ENCODE data around the gene MRPL48.

DNA sequence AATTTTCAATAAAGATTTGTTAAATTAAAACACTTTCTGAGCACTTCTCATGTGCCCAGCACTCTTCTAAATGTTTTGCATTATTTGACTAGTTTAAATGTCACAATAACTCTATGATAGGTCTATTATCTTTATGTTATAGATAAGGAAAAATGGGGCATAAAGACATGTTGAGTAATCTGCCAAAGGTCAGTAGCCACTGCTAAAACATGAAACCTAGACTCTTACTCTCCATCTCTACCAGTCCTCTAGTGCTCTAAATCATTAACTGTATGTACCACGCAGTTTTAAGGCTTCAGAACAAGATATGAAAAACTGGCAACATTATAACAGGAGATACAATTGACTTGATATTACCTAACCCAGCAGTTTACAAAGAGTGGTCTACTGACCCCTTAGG, 33.7 kb upstream of the MRPL48 start:
- TF ChIP-seq, protein P1, sequence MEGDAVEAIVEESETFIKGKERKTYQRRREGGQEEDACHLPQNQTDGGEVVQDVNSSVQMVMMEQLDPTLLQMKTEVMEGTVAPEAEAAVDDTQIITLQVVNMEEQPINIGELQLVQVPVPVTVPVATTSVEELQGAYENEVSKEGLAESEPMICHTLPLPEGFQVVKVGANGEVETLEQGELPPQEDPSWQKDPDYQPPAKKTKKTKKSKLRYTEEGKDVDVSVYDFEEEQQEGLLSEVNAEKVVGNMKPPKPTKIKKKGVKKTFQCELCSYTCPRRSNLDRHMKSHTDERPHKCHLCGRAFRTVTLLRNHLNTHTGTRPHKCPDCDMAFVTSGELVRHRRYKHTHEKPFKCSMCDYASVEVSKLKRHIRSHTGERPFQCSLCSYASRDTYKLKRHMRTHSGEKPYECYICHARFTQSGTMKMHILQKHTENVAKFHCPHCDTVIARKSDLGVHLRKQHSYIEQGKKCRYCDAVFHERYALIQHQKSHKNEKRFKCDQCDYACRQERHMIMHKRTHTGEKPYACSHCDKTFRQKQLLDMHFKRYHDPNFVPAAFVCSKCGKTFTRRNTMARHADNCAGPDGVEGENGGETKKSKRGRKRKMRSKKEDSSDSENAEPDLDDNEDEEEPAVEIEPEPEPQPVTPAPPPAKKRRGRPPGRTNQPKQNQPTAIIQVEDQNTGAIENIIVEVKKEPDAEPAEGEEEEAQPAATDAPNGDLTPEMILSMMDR (IDR thresholded peaks at IDR 0.05; ENCODE audit: insufficient read depth, low read length, poor library complexity, severe bottlenecking) = no peak
- TF ChIP-seq EZH2phosphoT487 (conservative IDR thresholded peaks at IDR 0.05; ENCODE audit: low read length) = no peak
